GM23338 (cell line): ENCODE data around the gene PGGT1B.

Experiments used
- CREB1 ChIP-seq: fragments of 250-450 bp; sonication (Bioruptor Pico); IDR thresholded peaks from 2 replicates; pipeline ENCODE4 v1.5.0; 2020; ENCODE audit warnings: low read depth, mild to moderate bottlenecking, moderate library complexity
- CTCF ChIP-seq, 2 experiments: fragments of 200-600 bp in 1 of 2; sonication (generic) in 1 of 2; conservative IDR thresholded peaks; 2 replicates each; pipeline versions ENCODE4 v1.5.1 to v1.6.1; 2016 to 2017; ENCODE audit warnings: antibody characterized with exemption in 2 of 2, low read depth in 2 of 2, mild to moderate bottlenecking in 2 of 2, moderate library complexity in 1 of 2
- EZH2 ChIP-seq: fragments of 200-600 bp; sonication (generic); IDR thresholded peaks from one replicate; pipeline ENCODE4 v1.8.0; 2017; ENCODE audit warnings: antibody characterized with exemption, mild to moderate bottlenecking, low read depth; ENCODE audit not compliant: unreplicated experiment
- EZH2phosphoT487 ChIP-seq: fragments of 200-600 bp; sonication (generic); IDR thresholded peaks from one replicate; pipeline ENCODE4 v1.8.1; 2018; ENCODE audit warnings: antibody characterized with exemption; ENCODE audit not compliant: unreplicated experiment
- NANOG ChIP-seq: IDR thresholded peaks from 2 replicates; pipeline ENCODE4 v1.6.1; 2016; ENCODE audit warnings: antibody characterized with exemption, borderline replicate concordance
- POLR2AphosphoS5 ChIP-seq: IDR thresholded peaks from 2 replicates; pipeline ENCODE4 v1.6.1; 2016; ENCODE audit warnings: antibody characterized with exemption, low read depth
- REST ChIP-seq: IDR thresholded peaks from one replicate; pipeline ENCODE4 v1.6.1; 2018; ENCODE audit warnings: antibody characterized with exemption; ENCODE audit not compliant: unreplicated experiment

GRCh38 chr5:115166744-115167393 is 95.8 kb downstream of the PGGT1B start:
- TF ChIP-seq CTCF (conservative IDR thresholded peaks at IDR 0.05; ENCODE audit: low read depth in 2 of 2) (no peak), NANOG (no peak), EZH2 (no peak), EZH2phosphoT487 (no peak), POLR2AphosphoS5 (no peak), CREB1 (CRISPR knock-in tag) (no peak), REST (no peak)
